B cell (primary cell): ENCODE results near the gene SDHAF4. TPM values are rescaled to one million over a fixed set of nuclear protein-coding genes. Genes with fewer than 3 reads are reported as not detected.

ENCODE experiments used
- ATAC-seq: fragments of 200-7000 bp; cut with Tn5 transposase; one replicate; pipeline ENCODE4 v1.10.0; 2021; ENCODE audit warnings: low read depth, mild to moderate bottlenecking, moderate number of reproducible peaks, moderate library complexity
- CTCF ChIA-PET: fragments of 350-600 bp; sonication (Branson Sonifier 250); formaldehyde crosslinking; loops from one replicate; lab custom pipeline; 2021; ENCODE audit warnings: antibody characterized with exemption, inconsistent platforms; lab: Charles Lee
- POLR2A ChIA-PET: fragments of 350-600 bp; sonication (Branson Sonifier 250); formaldehyde crosslinking; loops from one replicate; lab custom pipeline; 2021; ENCODE audit warnings: antibody characterized with exemption; lab: Charles Lee
- DNase-seq: peaks from one replicate; pipeline ENCODE4 v3.0.0; 2013
- H2AFZ ChIP-seq: 2 replicates; pipeline ENCODE4 v1.6.1; 2012; ENCODE audit warnings: mild to moderate bottlenecking, low read depth, low read length; ENCODE audit not compliant: insufficient read depth, poor library complexity, severe bottlenecking
- H3K27ac ChIP-seq, 2 donors: 1 replicate in 1 of 2; 2 replicates in 1 of 2; pipeline ENCODE4 v1.5.1; 2012 to 2013; ENCODE audit warnings: low read length in 2 of 2, mild to moderate bottlenecking in 2 of 2, moderate library complexity in 1 of 2
- H3K27me3 ChIP-seq, 4 experiments: fragments of 200-600 bp in 1 of 4; sonication (generic) in 1 of 4; replicated peaks in 1 of 4; 1 replicate in 2 of 4; 2 replicates in 2 of 4; pipeline versions ENCODE4 v1.6.1 to v1.7.0; 2013 to 2016; ENCODE audit warnings: low read length in 3 of 4, mild to moderate bottlenecking in 2 of 4, mixed read lengths in 1 of 4, moderate library complexity in 1 of 4; ENCODE audit not compliant: insufficient read depth in 4 of 4, control insufficient read depth in 3 of 4; ENCODE audit errors: control extremely low read depth in 1 of 4
- H3K36me3 ChIP-seq, 2 experiments: replicated peaks in 1 of 2; 1 replicate in 1 of 2; 2 replicates in 1 of 2; pipeline versions ENCODE4 v1.6.1 to v1.7.1; 2013; ENCODE audit warnings: low read length in 1 of 2; ENCODE audit not compliant: insufficient read depth in 2 of 2, control insufficient read depth in 1 of 2; ENCODE audit errors: control extremely low read depth in 1 of 2, extremely low read depth in 1 of 2
- H3K4me1 ChIP-seq, 2 donors: fragments of 200-600 bp in 1 of 2; sonication (generic) in 1 of 2; 1 replicate in 1 of 2; 2 replicates in 1 of 2; pipeline versions ENCODE4 v1.5.1 to v1.6.1; 2013 to 2017; ENCODE audit warnings: low read length in 2 of 2; ENCODE audit not compliant: control insufficient read depth in 2 of 2, insufficient read depth in 2 of 2
- H3K4me2 ChIP-seq: replicated peaks from 2 replicates; pipeline ENCODE3; 2012; ENCODE audit warnings: mild to moderate bottlenecking, low read depth, low read length; ENCODE audit not compliant: poor library complexity, severe bottlenecking
- H3K4me3 ChIP-seq, 5 experiments: fragments of 200-600 bp in 1 of 5; sonication (generic) in 1 of 5; 1 replicate in 3 of 5; 2 replicates in 2 of 5; pipeline versions ENCODE4 v1.5.1 to v1.7.0; 2011 to 2016; ENCODE audit warnings: low read length in 4 of 5, mild to moderate bottlenecking in 4 of 5, low read depth in 2 of 5, control low read depth in 1 of 5, moderate library complexity in 1 of 5; ENCODE audit not compliant: insufficient read depth in 1 of 5; ENCODE audit errors: control extremely low read depth in 1 of 5, extremely low read depth in 1 of 5
- H3K79me2 ChIP-seq: fragments of 200-600 bp; sonication (generic); one replicate; pipeline ENCODE4 v1.6.0; 2016; ENCODE audit warnings: low read length; ENCODE audit not compliant: control insufficient read depth, insufficient read depth
- H3K9ac ChIP-seq: fragments of 200-600 bp; sonication (generic); 2 replicates; pipeline ENCODE4 v1.6.1; 2017; ENCODE audit warnings: mild to moderate bottlenecking, low read length, moderate library complexity
- H3K9me3 ChIP-seq, 3 donors: one replicate each; pipeline versions ENCODE4 v1.6.1 to v1.7.1; 2013; ENCODE audit warnings: low read length in 2 of 3; ENCODE audit not compliant: control insufficient read depth in 2 of 3, insufficient read depth in 1 of 3; ENCODE audit errors: control extremely low read depth in 1 of 3
- H4K20me1 ChIP-seq: 2 replicates; pipeline ENCODE4 v1.6.0; 2012; ENCODE audit warnings: mild to moderate bottlenecking, low read length; ENCODE audit not compliant: insufficient read depth, control insufficient read depth, poor library complexity, severe bottlenecking
- H3K27ac Mint-ChIP-seq: one replicate; pipeline ENCODE4 v1.8.0; 2021; ENCODE audit warnings: mixed read lengths
- H3K27me3 Mint-ChIP-seq: one replicate; pipeline ENCODE4 v1.8.0; 2021; ENCODE audit warnings: mixed read lengths
- H3K4me1 Mint-ChIP-seq: one replicate; pipeline ENCODE4 v1.8.0; 2021; ENCODE audit warnings: mixed read lengths
- H3K4me3 Mint-ChIP-seq: one replicate; pipeline ENCODE4 v1.8.0; 2021; ENCODE audit warnings: mixed read lengths
- H3K9me3 Mint-ChIP-seq: one replicate; pipeline ENCODE4 v1.8.0; 2022; ENCODE audit warnings: mixed read lengths; ENCODE audit not compliant: insufficient read depth
- CTCF ChIP-seq: fragments of 200-600 bp; IDR thresholded peaks from one replicate; pipeline ENCODE4 v1.8.0; 2022; ENCODE audit warnings: antibody characterized with exemption, mild to moderate bottlenecking
- EZH2 ChIP-seq: IDR thresholded peaks from 2 replicates; pipeline ENCODE4 v1.6.1; 2012; ENCODE audit warnings: borderline replicate concordance, low read depth, mild to moderate bottlenecking, moderate library complexity, low read length; ENCODE audit not compliant: insufficient read depth, poor library complexity, severe bottlenecking
- WGBS: methylation state at CpG from one replicate; pipeline ENCODE4 v1.1.5; 2013; ENCODE audit warnings: missing lambda C conversion rate; ENCODE audit not compliant: insufficient coverage; 5-methylcytosine and 5-hydroxymethylcytosine counted together
- intact Hi-C: fragments of 100-400 bp; cut with micrococcal nuclease; formaldehyde crosslinking; loops from one replicate; pipeline ENCODE4 v1.10.0; 2022
- polyA plus RNA-seq: library from polyadenylated mRNA; depleted of rRNA; stranded (reverse); fragments of >200 nt; gene quantifications from 2 replicates; pipeline ENCODE4 v1.2.3, GENCODE V29; 2012
- total RNA-seq, 2 donors: library from RNA; stranded (reverse); fragments of 120-200 nt in 1 of 2; gene quantifications; 1 replicate in 1 of 2; 2 replicates in 1 of 2; pipeline versions ENCODE4 v1.2.3 to v1.2.4, GENCODE V29; 2013 to 2022

SDHAF4 gene
- total and polyA plus RNA-seq, 2 donors (not counting 1 experiment from before 2014, with no cell fraction given) = 3.8 to 15.4 TPM

- no peaks in the 10 kb centered on the region for H3K4me1 Mint-ChIP-seq
- Histone ChIP-seq H3K27ac (no peak overlapping the region), H3K9ac (no peak overlapping the region), H3K79me2 (no peaks in the 10 kb centered on the region), H3K4me2 (no peak overlapping the region), H3K27me3 (peaks cover 0 to under 1% (median 0%) of the 10 kb centered on the region in 4 experiments), H3K36me3 (no peaks in the 10 kb centered on the region), H3K4me3 (no peak overlapping the region), H2AFZ (no peak overlapping the region), H3K9me3 (no peaks in the 10 kb centered on the region), H4K20me1 (no peaks in the 10 kb centered on the region), H3K4me1 (no peaks in the 10 kb centered on the region)
- TF ChIP-seq CTCF (no peak), EZH2 (no peak)
- DNase-seq (no peak), ATAC-seq (no peak)
- H3K9me3 Mint-ChIP-seq = no peaks in the 10 kb centered on the region
- no peak overlapping the region for H3K27ac Mint-ChIP-seq
- H3K27me3 Mint-ChIP-seq = peaks cover 6% of the 10 kb centered on the region
- ChIA-PET POLR2A (no interaction called here), CTCF (no interaction called here)
- intact Hi-C loops = no loop called here
- H3K4me3 Mint-ChIP-seq = no peak overlapping the region
- WGBS = 94% methylated on average over 6 of the region's 8 CpGs
These were observed 69.9 kb downstream of the SDHAF4 start for GRCh38 chr6:70636596-70636995.

GRCh38 chr6:70638468-70638867, 71.7 kb downstream of the SDHAF4 start:
- TF ChIP-seq CTCF (no peak), EZH2 (no peak)
- Histone ChIP-seq H3K27ac (no peak overlapping the region), H4K20me1 (no peaks in the 10 kb centered on the region), H3K4me1 (no peaks in the 10 kb centered on the region), H3K36me3 (no peaks in the 10 kb centered on the region), H3K4me3 (no peak overlapping the region), H3K27me3 (peaks cover 0 to 3% (median 1%) of the 10 kb centered on the region in 4 experiments), H3K9me3 (no peaks in the 10 kb centered on the region), H3K9ac (no peak overlapping the region), H3K4me2 (no peak overlapping the region), H2AFZ (no peak overlapping the region), H3K79me2 (no peaks in the 10 kb centered on the region)
- Mint-ChIP-seq H3K27ac (no peak overlapping the region), H3K9me3 (no peaks in the 10 kb centered on the region), H3K27me3 (peaks cover 3% of the 10 kb centered on the region), H3K4me1 (no peaks in the 10 kb centered on the region), H3K4me3 (no peak overlapping the region)
- POLR2A ChIA-PET = no interaction called here
- intact Hi-C loops = no loop called here
- CTCF ChIA-PET = no interaction called here
- DNase-seq = no peak
- no CpG with 5 or more reads among the region's 1 CpG for WGBS
- no peak for ATAC-seq

Other genes with a start within 250 kb of the SDHAF4 start
- 28.9 and 30.6 TPM in 2 replicates for gene FAM135A, start 153.4 kb upstream of the SDHAF4 start, total RNA-seq
- gene FAM135A, start 153.4 kb upstream of the SDHAF4 start, polyA plus RNA-seq = 3.9 and 6.4 TPM in 2 replicates
- gene SMAP1, start 101.0 kb downstream of the SDHAF4 start, total RNA-seq = 19.7 and 21.7 TPM in 2 replicates
- 11.0 and 13.2 TPM in 2 replicates for gene SMAP1, start 101.0 kb downstream of the SDHAF4 start, polyA plus RNA-seq